GM12891 (cell line): ENCODE data around the gene EIF3D.

ENCODE experiments used
- DNase-seq: peaks from one replicate; pipeline ENCODE4 v3.0.0; 2011; ENCODE audit warnings: low spot score; ENCODE audit not compliant: insufficient read length
- FAIRE-seq: peaks from 2 replicates; lab custom pipeline; 2011; peaks lifted over from hg19 to GRCh38; lab: Jason Lieb, UNC
- PAX5 ChIP-seq: IDR thresholded peaks from 2 replicates; pipeline ENCODE4 v1.6.1; 2011; ENCODE audit warnings: low read length, moderate library complexity, mild to moderate bottlenecking; ENCODE audit not compliant: insufficient read depth, severe bottlenecking
- POLR2A ChIP-seq: IDR thresholded peaks from 2 replicates; pipeline ENCODE4 v1.6.1; 2011; ENCODE audit warnings: low read depth, low read length, control low read depth
- POLR2AphosphoS5 ChIP-seq: IDR thresholded peaks from 2 replicates; pipeline ENCODE4 v1.6.1; 2011; ENCODE audit warnings: low read depth, low read length, control low read depth
- POU2F2 ChIP-seq: IDR thresholded peaks from 2 replicates; pipeline ENCODE4 v1.6.1; 2011; ENCODE audit warnings: low read depth, mild to moderate bottlenecking, control low read depth, low read length, moderate library complexity
- SPI1 ChIP-seq: IDR thresholded peaks from 2 replicates; pipeline ENCODE4 v1.6.1; 2011; ENCODE audit warnings: low read depth, low read length, control low read depth
- TAF1 ChIP-seq: IDR thresholded peaks from 2 replicates; pipeline ENCODE4 v1.6.1; 2011; ENCODE audit warnings: low read depth, low read length, control low read depth

The EIF3D gene

GRCh38 chr22:36552289-36552688 lies 23.3 kb upstream of the EIF3D start:
- TF ChIP-seq SPI1, result 0 out of 2 replicates have a peak, but pooled peaks have one; percentile 30
- no peak for TF ChIP-seq PAX5
- DNase-seq, result peak; percentile 42
- FAIRE-seq, result peak; percentile 51

GRCh38 chr22:36550701-36551495 lies 21.9 kb upstream of the EIF3D start:
- DNase-seq (no peak), FAIRE-seq (no peak)
- TF ChIP-seq PAX5 (no peak), POU2F2 (no peak), POLR2AphosphoS5 (no peak), TAF1 (no peak), POLR2A (no peak), SPI1 (no peak)

- no peak for FAIRE-seq
- peak; percentile 90 for TF ChIP-seq SPI1
- no peak for TF ChIP-seq TAF1
- DNase-seq, result no peak
Measured at GRCh38 chr22:36549033-36549432, 20.1 kb upstream of the EIF3D start.

DNA sequence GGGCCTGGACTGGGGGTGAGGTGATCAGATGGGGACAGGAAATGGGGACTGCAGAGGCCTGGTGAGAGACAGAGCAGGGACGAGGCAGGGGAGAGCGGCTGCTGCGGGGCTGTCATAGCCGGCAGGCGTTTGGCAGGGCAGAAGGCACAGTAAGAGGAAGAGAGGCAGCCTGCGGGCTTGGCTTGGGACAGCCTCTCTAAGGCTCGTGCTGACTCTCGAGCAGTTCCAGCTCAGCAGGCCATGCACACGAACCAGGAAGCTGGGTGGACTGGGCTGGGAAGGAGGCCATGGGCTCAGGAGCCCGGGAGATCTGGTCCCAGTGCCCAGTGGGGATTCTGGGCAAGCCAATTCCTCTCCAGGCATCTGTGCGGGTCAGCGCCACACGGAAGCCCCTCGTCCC lies 19.6 kb upstream of the EIF3D start:
- TF ChIP-seq POU2F2 (no peak), PAX5 (no peak), TAF1 (no peak), SPI1 (no peak), POLR2AphosphoS5 (no peak), POLR2A (no peak)
- FAIRE-seq (no peak), DNase-seq (no peak)

- no peak for FAIRE-seq
Measured at GRCh38 chr22:36546932-36547331, 18.0 kb upstream of the EIF3D start.

DNA sequence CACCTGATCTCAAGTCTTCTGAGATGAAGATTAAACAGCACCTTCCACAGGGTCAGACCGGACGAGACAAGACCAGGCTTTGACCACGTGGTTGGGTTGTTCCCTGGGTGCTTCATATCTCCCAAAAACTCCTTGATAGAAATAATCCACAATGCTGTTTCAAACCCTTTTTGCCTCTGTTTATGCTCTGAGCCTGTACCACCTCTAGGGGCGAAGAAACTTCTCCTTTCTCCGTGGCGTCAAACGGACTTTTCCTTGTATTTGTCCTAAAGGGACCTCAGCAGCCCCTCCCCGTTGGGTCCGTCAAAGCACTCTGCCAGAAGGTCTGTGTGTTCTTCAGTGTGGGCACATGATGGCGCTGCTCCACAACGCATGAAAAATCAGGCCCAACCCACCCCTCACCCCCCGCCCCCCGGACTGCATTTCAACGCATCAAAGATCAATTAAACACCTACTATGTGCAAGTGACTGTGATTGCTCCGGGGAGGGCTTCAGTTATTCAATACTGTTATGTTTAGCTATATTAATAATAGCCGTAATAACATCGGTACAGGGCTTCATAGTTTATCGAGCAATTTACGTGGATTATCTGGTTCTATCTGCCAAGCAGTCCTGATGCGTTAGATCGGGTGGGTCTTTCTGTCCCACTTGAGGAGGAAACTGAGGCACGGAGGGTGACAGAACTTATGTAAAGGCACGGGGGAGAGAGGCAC lies 17.3 kb upstream of the EIF3D start:
- DNase-seq (peak; percentile 37), FAIRE-seq (peak; percentile 84)
- TF ChIP-seq SPI1, result no peak
- TF ChIP-seq POLR2AphosphoS5, result no peak
- no peak for TF ChIP-seq POU2F2
- no peak for TF ChIP-seq PAX5
- no peak for TF ChIP-seq TAF1
- TF ChIP-seq POLR2A, result no peak

More at GRCh38 chr22:36546932-36547331, 18.0 kb upstream of the EIF3D start:
- no peak for TF ChIP-seq PAX5
- TF ChIP-seq TAF1, result no peak
- no peak for TF ChIP-seq POU2F2
- no peak for TF ChIP-seq POLR2A
- no peak for TF ChIP-seq POLR2AphosphoS5
- no peak for TF ChIP-seq SPI1
- no peak for DNase-seq

- FAIRE-seq (no peak), DNase-seq (no peak)
- no peak for TF ChIP-seq TAF1
- TF ChIP-seq SPI1, result no peak
- TF ChIP-seq POU2F2, result no peak
- TF ChIP-seq POLR2AphosphoS5, result no peak
- no peak for TF ChIP-seq POLR2A
- TF ChIP-seq PAX5, result no peak
Measured at GRCh38 chr22:36544107-36544620, 15.2 kb upstream of the EIF3D start.

- no peak for TF ChIP-seq POLR2AphosphoS5
- no peak for TF ChIP-seq POU2F2
- TF ChIP-seq SPI1, result no peak
- no peak for TF ChIP-seq PAX5
- no peak for TF ChIP-seq TAF1
- FAIRE-seq, result no peak
Measured at GRCh38 chr22:36541831-36542411, 13.0 kb upstream of the EIF3D start.

GRCh38 chr22:36540867-36541642 lies 12.1 kb upstream of the EIF3D start:
- TF ChIP-seq PAX5, result no peak
- TF ChIP-seq POLR2AphosphoS5, result no peak
- TF ChIP-seq SPI1, result no peak
- TF ChIP-seq POLR2A, result no peak
- TF ChIP-seq TAF1, result no peak
- TF ChIP-seq POU2F2, result no peak
- FAIRE-seq, result no peak
- DNase-seq, result no peak

More at GRCh38 chr22:36541831-36542411, 13.0 kb upstream of the EIF3D start:
- no peak for DNase-seq
